PC-9 (cell line): ENCODE data around the gene VPS8.

Source experiments
- EZH2 ChIP-seq: fragments of 200-600 bp; sonication (generic); IDR thresholded peaks from 2 replicates; pipeline ENCODE4 v1.8.0; 2017; ENCODE audit warnings: antibody characterized with exemption, low read depth
- TF ChIP-seq, protein P1 (sequence below): fragments of 200-600 bp; sonication (generic); conservative IDR thresholded peaks from 2 replicates; pipeline ENCODE4 v1.6.1; 2017; ENCODE audit warnings: mixed run types, antibody characterized with exemption, mild to moderate bottlenecking, moderate library complexity

DNA sequence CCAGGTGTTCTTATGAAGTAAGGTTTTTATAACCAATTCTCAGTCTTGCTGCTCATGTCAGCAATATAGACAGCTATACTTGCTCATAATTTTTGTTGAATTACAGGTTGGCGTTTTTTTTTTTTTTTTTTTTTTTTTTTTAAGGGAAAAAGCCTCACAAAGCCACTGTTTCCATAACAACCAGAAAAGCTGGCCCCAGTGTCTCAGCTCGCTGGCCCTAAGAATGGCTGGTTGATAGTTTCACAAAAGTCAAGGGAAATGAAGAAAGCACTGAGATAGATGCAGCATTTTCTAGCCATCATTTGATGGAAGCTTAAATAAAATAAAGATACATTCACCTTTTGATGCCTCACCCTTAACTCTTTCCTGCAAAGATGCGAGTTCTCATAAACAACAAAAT, 219.0 kb downstream of the VPS8 start:
- TF ChIP-seq, protein P1, sequence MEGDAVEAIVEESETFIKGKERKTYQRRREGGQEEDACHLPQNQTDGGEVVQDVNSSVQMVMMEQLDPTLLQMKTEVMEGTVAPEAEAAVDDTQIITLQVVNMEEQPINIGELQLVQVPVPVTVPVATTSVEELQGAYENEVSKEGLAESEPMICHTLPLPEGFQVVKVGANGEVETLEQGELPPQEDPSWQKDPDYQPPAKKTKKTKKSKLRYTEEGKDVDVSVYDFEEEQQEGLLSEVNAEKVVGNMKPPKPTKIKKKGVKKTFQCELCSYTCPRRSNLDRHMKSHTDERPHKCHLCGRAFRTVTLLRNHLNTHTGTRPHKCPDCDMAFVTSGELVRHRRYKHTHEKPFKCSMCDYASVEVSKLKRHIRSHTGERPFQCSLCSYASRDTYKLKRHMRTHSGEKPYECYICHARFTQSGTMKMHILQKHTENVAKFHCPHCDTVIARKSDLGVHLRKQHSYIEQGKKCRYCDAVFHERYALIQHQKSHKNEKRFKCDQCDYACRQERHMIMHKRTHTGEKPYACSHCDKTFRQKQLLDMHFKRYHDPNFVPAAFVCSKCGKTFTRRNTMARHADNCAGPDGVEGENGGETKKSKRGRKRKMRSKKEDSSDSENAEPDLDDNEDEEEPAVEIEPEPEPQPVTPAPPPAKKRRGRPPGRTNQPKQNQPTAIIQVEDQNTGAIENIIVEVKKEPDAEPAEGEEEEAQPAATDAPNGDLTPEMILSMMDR = no peak
- no peak for TF ChIP-seq EZH2
